BLaER1 treated with 17β-estradiol and CSF1 and Interleukin-3, amounts not matched to agents 10 nM and 100 nM (cell line): ENCODE data around the gene BTNL9.
A peak's percentile ranks its signal among the peaks of the same experiment; 100 is the strongest.

Experiments used
- H3K27ac ChIP-seq, 11 experiments: shearing (Covaris generic); formaldehyde crosslinking; 2 replicates each; pipeline ENCODE4 v1.8.1; 2022
- H3K27me3 ChIP-seq, 11 experiments: shearing (Covaris generic); formaldehyde crosslinking; 2 replicates each; pipeline ENCODE4 v1.8.1; 2022
- H3K36me3 ChIP-seq, 11 experiments: shearing (Covaris generic); formaldehyde crosslinking; 2 replicates each; pipeline ENCODE4 v1.8.1; 2022
- H3K4me1 ChIP-seq, 10 experiments: shearing (Covaris generic); formaldehyde crosslinking; 2 replicates each; pipeline ENCODE4 v1.8.1; 2022
- H3K4me2 ChIP-seq, 11 experiments: shearing (Covaris generic); formaldehyde crosslinking; 2 replicates each; pipeline ENCODE4 v1.8.1; 2022
- H3K4me3 ChIP-seq, 10 experiments: shearing (Covaris generic); formaldehyde crosslinking; 2 replicates each; pipeline ENCODE4 v1.8.1; 2022
- H3K9ac ChIP-seq, 11 experiments: shearing (Covaris generic); formaldehyde crosslinking; 2 replicates each; pipeline ENCODE4 v1.8.1; 2022
- H3K9me3 ChIP-seq, 11 experiments: shearing (Covaris generic); formaldehyde crosslinking; replicated peaks in 1 of 11; 2 replicates each; pipeline ENCODE4 v1.8.1; 2022
- H4K20me1 ChIP-seq, 11 experiments: shearing (Covaris generic); formaldehyde crosslinking; 2 replicates each; pipeline ENCODE4 v1.8.1; 2022
- Cebpa-rat ChIP-seq, 11 experiments: shearing (Covaris generic); IDR thresholded peaks; 2 replicates each; pipeline ENCODE4 v1.8.1; 2022

The BTNL9 gene

GRCh38 chr5:181024245-181025064 lies 15.6 kb upstream of the BTNL9 start:
- no peak overlapping the region for H3K4me3 ChIP-seq
- H3K4me1 ChIP-seq: no peaks in the 10 kb centered on the region
- no peaks in the 10 kb centered on the region for H4K20me1 ChIP-seq
- H3K27ac ChIP-seq: no peak overlapping the region
- no peak overlapping the region for H3K4me2 ChIP-seq
- no peaks in the 10 kb centered on the region for H3K36me3 ChIP-seq
- no peaks in the 10 kb centered on the region for H3K27me3 ChIP-seq
- no peak overlapping the region for H3K9ac ChIP-seq
- H3K9me3 ChIP-seq: peaks cover 35 to 62% (median 48%) of the 10 kb centered on the region in 11 experiments
- no peak for TF ChIP-seq Cebpa-rat (IDR thresholded peaks at IDR 0.05)

GRCh38 chr5:181027452-181028031 lies 12.5 kb upstream of the BTNL9 start:
- no peak overlapping the region for H3K4me3 ChIP-seq

GRCh38 chr5:181028032-181028819 lies 11.8 kb upstream of the BTNL9 start:
- Histone ChIP-seq H3K9ac (no peak overlapping the region), H3K36me3 (no peaks in the 10 kb centered on the region), H3K4me3 (no peak overlapping the region), H3K4me2 (no peak overlapping the region), H3K4me1 (no peaks in the 10 kb centered on the region), H3K27me3 (no peaks in the 10 kb centered on the region), H3K9me3 (peaks cover 10 to 45% (median 31%) of the 10 kb centered on the region in 11 experiments; a peak in 19 of 22 replicates), H4K20me1 (no peaks in the 10 kb centered on the region), H3K27ac (no peak overlapping the region)
- TF ChIP-seq Cebpa-rat (IDR thresholded peaks at IDR 0.05): no peak

More at GRCh38 chr5:181027452-181028031, 12.5 kb upstream of the BTNL9 start:
- Histone ChIP-seq H4K20me1 (no peaks in the 10 kb centered on the region), H3K4me2 (no peak overlapping the region), H3K27me3 (no peaks in the 10 kb centered on the region), H3K36me3 (no peaks in the 10 kb centered on the region), H3K27ac (no peak overlapping the region), H3K9me3 (peaks cover 16 to 45% (median 30%) of the 10 kb centered on the region in 11 experiments), H3K9ac (no peak overlapping the region), H3K4me1 (no peaks in the 10 kb centered on the region)
- TF ChIP-seq Cebpa-rat (IDR thresholded peaks at IDR 0.05): no peak

- Histone ChIP-seq H3K4me1 (no peaks in the 10 kb centered on the region), H3K9ac (no peak overlapping the region), H3K27ac (no peak overlapping the region), H3K4me2 (no peak overlapping the region), H3K4me3 (no peak overlapping the region), H3K36me3 (no peaks in the 10 kb centered on the region), H4K20me1 (no peaks in the 10 kb centered on the region), H3K27me3 (no peaks in the 10 kb centered on the region), H3K9me3 (peaks cover 0 to 22% (median 14%) of the 10 kb centered on the region in 11 experiments; a peak in 17 of 22 replicates)
- no peak for TF ChIP-seq Cebpa-rat (IDR thresholded peaks at IDR 0.05)
Measured at GRCh38 chr5:181031716-181032115, 8.3 kb upstream of the BTNL9 start.

- H3K36me3 ChIP-seq: no peaks in the 10 kb centered on the region
- H3K4me2 ChIP-seq: no peak overlapping the region
- H3K9ac ChIP-seq: no peak overlapping the region
- H3K9me3 ChIP-seq: peaks cover 0 to 27% (median 20%) of the 10 kb centered on the region in 11 experiments; a peak in 17 of 22 replicates
- H3K4me3 ChIP-seq: no peak overlapping the region
- no peaks in the 10 kb centered on the region for H3K27me3 ChIP-seq
- H3K4me1 ChIP-seq: peaks cover 0 to 9% (median 0%) of the 10 kb centered on the region in 10 experiments; a peak in 3 of 20 replicates
- TF ChIP-seq Cebpa-rat (IDR thresholded peaks at IDR 0.05): no peak
- H4K20me1 ChIP-seq: no peaks in the 10 kb centered on the region
- H3K27ac ChIP-seq: no peak overlapping the region
Measured at GRCh38 chr5:181035991-181036815, 3.9 kb upstream of the BTNL9 start.

- Histone ChIP-seq H3K9me3 (peaks cover 0 to 24% (median 16%) of the 10 kb centered on the region in 11 experiments; a peak in 17 of 22 replicates), H3K4me1 (peaks cover 0 to 9% (median 0%) of the 10 kb centered on the region in 10 experiments; a peak in 3 of 20 replicates), H3K27me3 (no peaks in the 10 kb centered on the region), H3K4me2 (peak overlapping the region in 1 of 11 experiments; percentile 7; a peak in 1 of 22 replicates), H3K36me3 (no peaks in the 10 kb centered on the region), H4K20me1 (no peaks in the 10 kb centered on the region), H3K4me3 (no peak overlapping the region), H3K9ac (no peak overlapping the region), H3K27ac (no peak overlapping the region)
- TF ChIP-seq Cebpa-rat (IDR thresholded peaks at IDR 0.05): no peak
Measured at GRCh38 chr5:181036816-181037364, 3.2 kb upstream of the BTNL9 start.

GRCh38 chr5:181037365-181037861 lies 2.7 kb upstream of the BTNL9 start:
- H3K4me3 ChIP-seq: no peak overlapping the region
- peaks cover 0 to 9% (median 0%) of the 10 kb centered on the region in 10 experiments; a peak in 3 of 20 replicates for H3K4me1 ChIP-seq
- peaks cover 0 to 4% (median 0%) of the 10 kb centered on the region in 11 experiments; a peak in 2 of 22 replicates for H3K27me3 ChIP-seq
- no peak overlapping the region for H3K27ac ChIP-seq
- H4K20me1 ChIP-seq: no peaks in the 10 kb centered on the region
- H3K9ac ChIP-seq: no peak overlapping the region
- H3K36me3 ChIP-seq: no peaks in the 10 kb centered on the region
- peaks cover 0 to 19% (median 12%) of the 10 kb centered on the region in 11 experiments; a peak in 16 of 22 replicates for H3K9me3 ChIP-seq
- peak overlapping the region in 1 of 11 experiments; percentile 7; a peak in 1 of 22 replicates for H3K4me2 ChIP-seq
- no peak for TF ChIP-seq Cebpa-rat (IDR thresholded peaks at IDR 0.05)

- no peak for TF ChIP-seq Cebpa-rat (IDR thresholded peaks at IDR 0.05)
- H3K9ac ChIP-seq: no peak overlapping the region
- peaks cover 0 to 5% (median 0%) of the 10 kb centered on the region in 11 experiments; a peak in 2 of 22 replicates for H3K27me3 ChIP-seq
- H3K4me1 ChIP-seq: peaks cover 0 to 19% (median 9%) of the 10 kb centered on the region in 10 experiments; a peak in 18 of 20 replicates
- H3K9me3 ChIP-seq: peaks cover 0 to 13% (median 5%) of the 10 kb centered on the region in 11 experiments; a peak in 9 of 22 replicates
- no peak overlapping the region for H3K4me3 ChIP-seq
- no peaks in the 10 kb centered on the region for H3K36me3 ChIP-seq
- H4K20me1 ChIP-seq: no peaks in the 10 kb centered on the region
- H3K27ac ChIP-seq: no peak overlapping the region
- no peak overlapping the region for H3K4me2 ChIP-seq
Measured at GRCh38 chr5:181039471-181039870, 595 bp upstream of the BTNL9 start.
